Osteocyte (in vitro differentiated cells): Measurements from ENCODE around the gene CMIP. TPM values are rescaled to one million over a fixed set of nuclear protein-coding genes. Genes with fewer than 3 reads are reported as not detected.

ENCODE experiments used
- DNase-seq: peaks from one replicate; pipeline ENCODE4 v3.0.0; 2021; ENCODE audit warnings: mixed read lengths; ENCODE audit not compliant: unreplicated experiment; ENCODE audit errors: extremely low spot score
- H3K27ac Mint-ChIP-seq: one replicate; pipeline ENCODE4 v1.8.0; 2021; ENCODE audit warnings: mild to moderate bottlenecking, mixed read lengths; ENCODE audit not compliant: unreplicated experiment
- H3K27me3 Mint-ChIP-seq: one replicate; pipeline ENCODE4 v1.8.0; 2021; ENCODE audit warnings: mixed read lengths; ENCODE audit not compliant: unreplicated experiment
- H3K36me3 Mint-ChIP-seq: one replicate; pipeline ENCODE4 v1.8.0; 2021; ENCODE audit warnings: mixed read lengths; ENCODE audit not compliant: unreplicated experiment
- H3K4me1 Mint-ChIP-seq: one replicate; pipeline ENCODE4 v1.8.0; 2021; ENCODE audit warnings: mixed read lengths; ENCODE audit not compliant: unreplicated experiment
- H3K4me3 Mint-ChIP-seq: one replicate; pipeline ENCODE4 v1.8.0; 2021; ENCODE audit warnings: mild to moderate bottlenecking, moderate library complexity, mixed read lengths; ENCODE audit not compliant: unreplicated experiment
- H3K9me3 Mint-ChIP-seq: one replicate; pipeline ENCODE4 v1.8.0; 2021; ENCODE audit warnings: mixed read lengths; ENCODE audit not compliant: unreplicated experiment
- CTCF ChIP-seq: fragments of 200-600 bp; sonication (generic); IDR thresholded peaks from 2 replicates; pipeline ENCODE4 v1.5.0; 2021; ENCODE audit warnings: antibody characterized with exemption, mild to moderate bottlenecking, moderate library complexity
- total RNA-seq: library from RNA; stranded (reverse); gene quantifications from 2 replicates; pipeline ENCODE4 v1.2.1, GENCODE V29; 2021

The CMIP gene
- total RNA-seq, 1 donor from 2014 or later, result 38.0 TPM

GRCh38 chr16:81572386-81573144, 128.0 kb downstream of the CMIP start:
- TF ChIP-seq CTCF, result no peak
- Mint-ChIP-seq H3K4me1 (peaks cover 35% of the 10 kb centered on the region), H3K36me3 (no peaks in the 10 kb centered on the region), H3K9me3 (no peaks in the 10 kb centered on the region), H3K27ac (no peak overlapping the region), H3K4me3 (no peak overlapping the region), H3K27me3 (no peaks in the 10 kb centered on the region)
- no peak for DNase-seq

- no peak for TF ChIP-seq CTCF
- Mint-ChIP-seq H3K4me1 (peaks cover 25% of the 10 kb centered on the region), H3K36me3 (no peaks in the 10 kb centered on the region), H3K27me3 (no peaks in the 10 kb centered on the region), H3K9me3 (no peaks in the 10 kb centered on the region), H3K4me3 (no peak overlapping the region), H3K27ac (no peak overlapping the region)
- DNase-seq, result no peak
Observed at GRCh38 chr16:81573533-81574020, 129.0 kb downstream of the CMIP start.

GRCh38 chr16:81574168-81574567, 129.6 kb downstream of the CMIP start:
- TF ChIP-seq CTCF, result no peak
- Mint-ChIP-seq H3K9me3 (no peaks in the 10 kb centered on the region), H3K27me3 (no peaks in the 10 kb centered on the region), H3K36me3 (no peaks in the 10 kb centered on the region), H3K4me1 (peaks cover 19% of the 10 kb centered on the region), H3K27ac (no peak overlapping the region), H3K4me3 (no peak overlapping the region)
- no peak for DNase-seq

DNA sequence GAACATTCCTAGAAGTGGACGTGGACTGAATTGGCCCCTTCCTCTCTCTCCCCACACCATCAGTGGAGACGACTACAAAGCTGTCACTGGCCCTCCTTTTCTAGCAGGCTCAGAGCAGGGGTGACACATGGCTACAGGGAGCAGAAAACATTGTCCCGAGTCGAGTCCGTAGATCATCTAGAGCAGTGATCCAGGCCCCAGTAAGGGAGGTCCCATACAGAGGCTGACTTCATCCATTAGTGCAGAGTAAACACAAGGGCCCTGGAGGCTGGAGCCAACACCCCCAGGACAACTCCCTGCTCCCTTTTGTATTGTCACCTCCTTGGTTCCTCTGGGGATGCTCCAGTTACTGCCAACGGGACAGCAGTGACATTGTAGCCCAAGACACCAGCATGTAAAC, 130.7 kb downstream of the CMIP start:
- Mint-ChIP-seq H3K4me3 (no peak overlapping the region), H3K9me3 (no peaks in the 10 kb centered on the region), H3K36me3 (no peaks in the 10 kb centered on the region), H3K27ac (no peak overlapping the region), H3K4me1 (peaks cover 8% of the 10 kb centered on the region), H3K27me3 (no peaks in the 10 kb centered on the region)
- no peak for TF ChIP-seq CTCF
- DNase-seq, result no peak

DNA sequence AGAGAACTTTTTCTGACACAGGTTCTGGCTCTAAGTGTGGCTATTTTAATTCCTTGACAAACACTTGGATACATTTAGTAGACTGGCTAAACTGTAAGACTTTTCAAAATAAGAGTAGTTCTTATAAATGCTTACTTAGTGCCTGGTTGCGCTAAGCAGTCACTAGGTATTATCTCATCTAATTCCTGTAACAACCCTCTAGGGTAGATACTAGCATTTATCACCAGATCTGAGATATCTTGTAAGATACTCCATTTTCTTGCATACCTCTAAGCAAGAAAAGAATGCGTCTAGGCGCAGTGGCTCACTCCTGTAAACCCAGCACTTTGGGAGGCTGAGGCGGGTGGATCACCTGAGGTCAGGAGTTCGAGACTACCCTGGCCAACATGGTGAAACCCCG, 131.2 kb downstream of the CMIP start:
- Mint-ChIP-seq H3K4me1 (peaks cover 3% of the 10 kb centered on the region), H3K27me3 (no peaks in the 10 kb centered on the region), H3K27ac (no peak overlapping the region), H3K4me3 (no peak overlapping the region), H3K9me3 (no peaks in the 10 kb centered on the region), H3K36me3 (no peaks in the 10 kb centered on the region)
- DNase-seq, result no peak
- TF ChIP-seq CTCF, result no peak
